CD4-positive, alpha-beta T cell (primary cell): ENCODE measurements around the gene EML4. TPM values are rescaled to one million over a fixed set of nuclear protein-coding genes. Genes with fewer than 3 reads are reported as not detected.

Experiments used
- ATAC-seq: fragments of 200-7000 bp; cut with Tn5 transposase; one replicate; pipeline ENCODE4 v1.10.0; 2022; ENCODE audit warnings: mild to moderate bottlenecking; ENCODE audit not compliant: poor library complexity
- CTCF ChIA-PET: fragments of 350-600 bp; sonication (Branson Sonifier 250); formaldehyde crosslinking; loops from one replicate; lab custom pipeline; 2021; ENCODE audit warnings: antibody characterized with exemption, inconsistent platforms; lab: Charles Lee
- POLR2A ChIA-PET: fragments of 350-600 bp; sonication (Branson Sonifier 250); formaldehyde crosslinking; loops from one replicate; lab custom pipeline; 2021; ENCODE audit warnings: antibody characterized with exemption, inconsistent platforms; lab: Charles Lee
- DNase-seq, 14 experiments: peaks; one replicate each; pipeline ENCODE4 v3.0.0-alpha.2; 2013 to 2020; ENCODE audit warnings: mixed read lengths in 2 of 14
- H3K27ac ChIP-seq, 2 donors: one replicate each; pipeline versions ENCODE4 v1.5.1 to v1.7.0; 2013; ENCODE audit warnings: low read length in 2 of 2, low read depth in 1 of 2, mild to moderate bottlenecking in 1 of 2
- H3K27me3 ChIP-seq, 2 experiments: 1 replicate in 1 of 2; 2 replicates in 1 of 2; pipeline versions ENCODE4 v1.6.1 to v1.7.0; 2013; ENCODE audit warnings: low read length in 2 of 2, control low read depth in 1 of 2, mild to moderate bottlenecking in 1 of 2, moderate library complexity in 1 of 2; ENCODE audit not compliant: insufficient read depth in 2 of 2, control insufficient read depth in 1 of 2
- H3K36me3 ChIP-seq: one replicate; pipeline ENCODE4 v1.6.1; 2013; ENCODE audit warnings: low read length, control low read depth; ENCODE audit not compliant: insufficient read depth
- H3K4me1 ChIP-seq: one replicate; pipeline ENCODE4 v1.6.1; 2013; ENCODE audit warnings: low read length, control low read depth; ENCODE audit not compliant: insufficient read depth
- H3K4me3 ChIP-seq: one replicate; pipeline ENCODE4 v1.5.1; 2013; ENCODE audit warnings: mild to moderate bottlenecking, low read length, moderate library complexity
- H3K9me3 ChIP-seq, 2 experiments: 1 replicate in 1 of 2; 2 replicates in 1 of 2; pipeline versions ENCODE4 v1.6.1 to v1.7.0; 2013; ENCODE audit warnings: low read length in 2 of 2, mild to moderate bottlenecking in 2 of 2, control low read depth in 1 of 2, moderate library complexity in 1 of 2; ENCODE audit not compliant: control insufficient read depth in 1 of 2, insufficient read depth in 1 of 2
- H3K27ac Mint-ChIP-seq: one replicate; pipeline ENCODE4 v1.8.0; 2020; ENCODE audit warnings: mixed read lengths
- H3K27me3 Mint-ChIP-seq: one replicate; pipeline ENCODE4 v1.8.0; 2021; ENCODE audit warnings: mixed read lengths
- H3K36me3 Mint-ChIP-seq: one replicate; pipeline ENCODE4 v1.8.0; 2021; ENCODE audit warnings: low read depth, mixed read lengths
- H3K4me1 Mint-ChIP-seq: one replicate; pipeline ENCODE4 v1.8.0; 2021; ENCODE audit warnings: low read depth, mixed read lengths
- H3K4me3 Mint-ChIP-seq: one replicate; pipeline ENCODE4 v1.8.0; 2020; ENCODE audit warnings: mild to moderate bottlenecking, mixed read lengths
- H3K9me3 Mint-ChIP-seq: one replicate; pipeline ENCODE4 v1.8.0; 2020; ENCODE audit warnings: mixed read lengths
- CTCF ChIP-seq: fragments of 200-600 bp; IDR thresholded peaks from one replicate; pipeline ENCODE4 v1.8.0; 2022; ENCODE audit warnings: antibody characterized with exemption, mild to moderate bottlenecking
- intact Hi-C, 2 experiments: fragments of 100-400 bp; cut with DNase I in 1 of 2; cut with micrococcal nuclease in 1 of 2; formaldehyde crosslinking; loops; one replicate each; pipeline versions ENCODE4 v1.15.1 to v1.9.0; 2023 to 2025; cut with DNase I, micrococcal nuclease
- total RNA-seq, 174 experiments: library from RNA in 2 of 174; stranded (reverse) in 2 of 174; gene quantifications; one replicate each; pipeline ENCODE4 v1.2.3 and lab custom pipeline; 2021 to 2026

Gene EML4
- total RNA-seq, 2 experiments from 2014 or later = 219 to 228 TPM

GRCh38 chr2:42238644-42239288, 69.6 kb downstream of the EML4 start:
- H3K27ac ChIP-seq = no peak overlapping the region
- H3K27me3 ChIP-seq = no peaks in the 10 kb centered on the region
- H3K4me3 Mint-ChIP-seq = no peak overlapping the region
- H3K27me3 Mint-ChIP-seq = no peaks in the 10 kb centered on the region
- H3K9me3 Mint-ChIP-seq = no peaks in the 10 kb centered on the region
- H3K9me3 ChIP-seq = no peaks in the 10 kb centered on the region
- intact Hi-C loops = loop anchor here (1.0 to 5.0 kb wide), 4 partner anchors 41 to 371 kb away; no protein-coding TSS in a partner anchor
- peaks cover 95% of the 10 kb centered on the region for H3K4me1 Mint-ChIP-seq
- POLR2A ChIA-PET = interaction anchor here (1.2 kb wide), 1 partner anchor 142 kb away, joined by 3 read pairs; no protein-coding TSS in a partner anchor
- TF ChIP-seq CTCF = peak; percentile 52
- no peak overlapping the region for H3K4me3 ChIP-seq
- H3K27ac Mint-ChIP-seq = no peak overlapping the region
- peaks cover 19% of the 10 kb centered on the region for H3K36me3 Mint-ChIP-seq
- H3K36me3 ChIP-seq = peaks cover 11% of the 10 kb centered on the region
- H3K4me1 ChIP-seq = peaks cover 29% of the 10 kb centered on the region
- ATAC-seq = peak; percentile 79
- CTCF ChIA-PET = interaction anchor here (1.0 kb wide), 1 partner anchor 147 kb away, joined by 3 read pairs; no protein-coding TSS in a partner anchor
- peak in 13 of 14 experiments; percentile 12 to 71 (median 27) for DNase-seq

- H3K27ac Mint-ChIP-seq = no peak overlapping the region
- peaks cover 16% of the 10 kb centered on the region for H3K36me3 Mint-ChIP-seq
- H3K4me1 Mint-ChIP-seq = peaks cover 93% of the 10 kb centered on the region
- no peak overlapping the region for H3K4me3 Mint-ChIP-seq
- Histone ChIP-seq H3K27me3 (no peaks in the 10 kb centered on the region), H3K27ac (no peak overlapping the region), H3K9me3 (no peaks in the 10 kb centered on the region), H3K4me3 (no peak overlapping the region), H3K4me1 (peaks cover 29% of the 10 kb centered on the region), H3K36me3 (peaks cover 11% of the 10 kb centered on the region)
- H3K27me3 Mint-ChIP-seq = no peaks in the 10 kb centered on the region
- ChIA-PET CTCF (interaction anchor here (1.0 kb wide), 1 partner anchor 148 kb away, joined by 3 read pairs; no protein-coding TSS in a partner anchor), POLR2A (no interaction called here)
- no peak for DNase-seq
- ATAC-seq = no peak
- TF ChIP-seq CTCF = no peak
- intact Hi-C loops = loop anchor here (5.0 kb wide), 3 partner anchors 42 to 372 kb away; no protein-coding TSS in a partner anchor
- H3K9me3 Mint-ChIP-seq = no peaks in the 10 kb centered on the region
These were observed 70.1 kb downstream of the EML4 start for GRCh38 chr2:42239289-42239661.

GRCh38 chr2:42239811-42240210, 70.7 kb downstream of the EML4 start:
- ChIA-PET POLR2A (no interaction called here), CTCF (interaction anchor here (1.0 kb wide), 3 partner anchors 12 to 148 kb away, joined by 3 read pairs; no protein-coding TSS in a partner anchor)
- H3K36me3 Mint-ChIP-seq = peaks cover 21% of the 10 kb centered on the region
- ATAC-seq (no peak), DNase-seq (no peak)
- intact Hi-C loops = loop anchor here (5.0 kb wide), 3 partner anchors 43 to 373 kb away; no protein-coding TSS in a partner anchor
- Histone ChIP-seq H3K27ac (no peak overlapping the region), H3K27me3 (no peaks in the 10 kb centered on the region), H3K4me3 (no peak overlapping the region), H3K36me3 (peaks cover 8% of the 10 kb centered on the region), H3K4me1 (peaks cover 27% of the 10 kb centered on the region), H3K9me3 (no peaks in the 10 kb centered on the region)
- peak overlapping the region; percentile 46 for H3K27ac Mint-ChIP-seq
- no peaks in the 10 kb centered on the region for H3K27me3 Mint-ChIP-seq
- no peak for TF ChIP-seq CTCF
- peaks cover 93% of the 10 kb centered on the region for H3K4me1 Mint-ChIP-seq
- H3K4me3 Mint-ChIP-seq = no peak overlapping the region
- H3K9me3 Mint-ChIP-seq = no peaks in the 10 kb centered on the region
